Measurements from ENCODE around the gene CD3G.

DNA sequence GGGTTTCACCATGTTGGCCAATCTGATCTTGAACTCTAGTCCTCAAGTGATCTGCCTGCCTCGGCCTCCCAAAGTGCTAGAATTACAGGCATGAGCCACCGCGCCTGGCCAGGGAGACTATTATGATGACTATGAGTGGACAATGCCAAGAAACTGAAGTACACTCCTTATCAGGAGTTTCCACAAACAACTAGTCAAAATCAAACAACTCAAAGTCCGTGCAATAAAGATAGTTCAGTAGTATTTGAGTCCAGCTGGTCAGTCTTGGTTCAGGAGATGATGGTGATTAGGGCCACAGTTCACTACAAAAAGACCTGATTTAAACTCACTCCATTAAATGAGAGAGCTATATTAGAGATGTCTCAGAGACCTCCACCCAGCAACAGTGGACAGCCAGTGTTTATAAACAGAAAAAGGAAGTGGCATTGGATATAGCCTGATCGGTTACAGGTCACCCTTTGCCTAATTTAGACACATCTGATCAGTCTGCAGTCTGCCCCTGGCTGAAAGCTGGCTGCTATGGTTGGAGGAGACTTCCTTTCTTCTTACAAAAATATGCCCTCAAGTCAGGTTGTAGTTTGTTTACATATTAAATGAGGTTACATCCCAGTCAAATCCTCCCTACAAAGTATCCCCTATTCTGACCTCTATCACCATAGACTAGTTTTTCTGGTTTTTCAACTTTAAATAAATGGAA lies 22.6 kb upstream of the CD3G start:
- TF ChIP-seq POLR2A (IDR thresholded peaks at IDR 0.05; ENCODE audit: low read depth, low read length), result no peak
- peak; percentile 85 for TF ChIP-seq SPI1 (IDR thresholded peaks at IDR 0.05; ENCODE audit: low read depth, low read length)
- TF ChIP-seq TAF1 (IDR thresholded peaks at IDR 0.05; ENCODE audit: low read depth, low read length), result no peak
- TF ChIP-seq POLR2AphosphoS5 (IDR thresholded peaks at IDR 0.05; ENCODE audit: low read depth, low read length), result no peak
